Right forelimb (tissue), 1 donor: Measurements from ENCODE around the gene TMEM86A.

ENCODE experiments used
- DNase-seq: peaks from one replicate; pipeline ENCODE4 v3.0.0-alpha.2; 2018

TMEM86A gene

GRCh38 chr11:18727479-18728236 is 29.1 kb downstream of the TMEM86A start:
- peak; percentile 61 for DNase-seq

- no peak for DNase-seq
Observed at GRCh38 chr11:18728658-18729057, 30.1 kb downstream of the TMEM86A start.

- DNase-seq: no peak
Observed at GRCh38 chr11:18729426-18729825, 30.8 kb downstream of the TMEM86A start.

- no peak for DNase-seq
Observed at GRCh38 chr11:18730020-18730419, 31.4 kb downstream of the TMEM86A start.

- no peak for DNase-seq
Observed at GRCh38 chr11:18731441-18731840, 32.9 kb downstream of the TMEM86A start.

GRCh38 chr11:18731949-18732821 is 33.6 kb downstream of the TMEM86A start:
- DNase-seq: peak; percentile 78

GRCh38 chr11:18733202-18733601 is 34.6 kb downstream of the TMEM86A start:
- DNase-seq: no peak

- no peak for DNase-seq
Observed at GRCh38 chr11:18736590-18737148, 38.1 kb downstream of the TMEM86A start.

- DNase-seq: no peak
Observed at GRCh38 chr11:18737642-18738041, 39.1 kb downstream of the TMEM86A start.

GRCh38 chr11:18739685-18740084 is 41.1 kb downstream of the TMEM86A start:
- DNase-seq: no peak

GRCh38 chr11:18741783-18742182 is 43.2 kb downstream of the TMEM86A start:
- DNase-seq: no peak

- DNase-seq: no peak
Observed at GRCh38 chr11:18743365-18743764, 44.8 kb downstream of the TMEM86A start.

GRCh38 chr11:18743900-18744514 is 45.4 kb downstream of the TMEM86A start:
- DNase-seq: no peak

- DNase-seq: no peak
Observed at GRCh38 chr11:18745251-18745650, 46.7 kb downstream of the TMEM86A start.

GRCh38 chr11:18748766-18749365 is 50.3 kb downstream of the TMEM86A start:
- no peak for DNase-seq

GRCh38 chr11:18749681-18750319 is 51.2 kb downstream of the TMEM86A start:
- DNase-seq: no peak

GRCh38 chr11:18750944-18751343 is 52.4 kb downstream of the TMEM86A start:
- DNase-seq: no peak

- DNase-seq: no peak
Observed at GRCh38 chr11:18752502-18752901, 53.9 kb downstream of the TMEM86A start.

- DNase-seq: no peak
Observed at GRCh38 chr11:18754308-18754707, 55.7 kb downstream of the TMEM86A start.
